Thoracic aorta (tissue), 2 donors: ENCODE results near the gene TNNT3. TPM values are rescaled to one million over a fixed set of nuclear protein-coding genes. Genes with fewer than 3 reads are reported as not detected.

Source experiments
- ATAC-seq: fragments of 150-250 bp; one replicate; pipeline ENCODE4 v1.8.0; 2017; ENCODE audit warnings: low read depth; ENCODE audit not compliant: insufficient number of reproducible peaks, low FRiP score
- DNase-seq: peaks from one replicate; pipeline ENCODE4 v3.0.0-alpha.2; 2020; ENCODE audit warnings: low spot score
- H3K27ac ChIP-seq, 2 donors: fragments of 200-600 bp; sonication (generic); 1 replicate in 1 of 2; 2 replicates in 1 of 2; pipeline ENCODE4 v1.5.1; 2016; ENCODE audit warnings: mild to moderate bottlenecking in 2 of 2, moderate library complexity in 2 of 2
- H3K27me3 ChIP-seq: fragments of 200-600 bp; sonication (generic); replicated peaks from 2 replicates; pipeline ENCODE4 v1.6.0; 2016; ENCODE audit warnings: mild to moderate bottlenecking; ENCODE audit not compliant: insufficient read depth
- H3K36me3 ChIP-seq: fragments of 200-600 bp; sonication (generic); one replicate; pipeline ENCODE4 v1.5.1; 2016
- H3K4me1 ChIP-seq, 2 donors: fragments of 200-600 bp; sonication (generic); 1 replicate in 1 of 2; 2 replicates in 1 of 2; pipeline versions ENCODE4 v1.5.1 to v1.6.0; 2016; ENCODE audit warnings: low read depth in 2 of 2, mild to moderate bottlenecking in 1 of 2; ENCODE audit not compliant: control insufficient read depth in 1 of 2
- H3K4me3 ChIP-seq: fragments of 200-600 bp; sonication (generic); 2 replicates; pipeline ENCODE4 v1.5.1; 2016; ENCODE audit warnings: mild to moderate bottlenecking
- H3K9me3 ChIP-seq: fragments of 200-600 bp; sonication (generic); 2 replicates; pipeline ENCODE4 v1.5.1; 2016
- total RNA-seq, 2 donors: library from RNA; depleted of rRNA; stranded (reverse); fragments of >200 nt; gene quantifications; one replicate each; pipeline versions ENCODE4 v1.1.0 to v1.2.3, GENCODE V29; 2016
- TF ChIP-seq, protein P1 (sequence below): fragments of 200-600 bp; sonication (generic); IDR thresholded peaks from one replicate; pipeline ENCODE4 v1.5.1; 2019; ENCODE audit warnings: antibody characterized with exemption

TNNT3 gene
- total RNA-seq, 2 donors from 2014 or later, result 8.3 to 9.7 TPM

DNA sequence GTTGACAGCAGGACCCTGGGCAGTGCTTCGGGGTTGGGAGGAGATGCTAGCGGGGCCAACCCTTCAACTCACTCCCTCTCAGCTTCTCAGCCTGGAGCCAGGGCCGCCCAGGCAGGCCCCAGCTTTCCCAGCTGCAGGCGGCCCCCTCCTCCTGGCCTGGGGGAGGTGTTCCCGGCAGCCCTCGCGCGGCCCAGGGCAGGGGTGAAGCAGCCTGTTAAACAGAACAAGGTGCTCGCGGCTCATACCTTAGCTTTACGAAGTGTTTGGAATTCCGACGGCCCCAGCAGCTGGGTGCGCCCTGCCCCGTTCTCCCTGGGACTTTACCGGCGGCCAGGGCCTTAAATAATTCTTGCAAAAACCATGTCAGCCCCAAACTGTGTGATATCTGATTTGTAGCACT lies 44.8 kb downstream of the TNNT3 start:
- H3K4me1 ChIP-seq, result no peaks in the 10 kb centered on the region
- H3K4me3 ChIP-seq, result no peak overlapping the region
- no peaks in the 10 kb centered on the region for H3K27me3 ChIP-seq
- DNase-seq (no peak), ATAC-seq (no peak)
- H3K27ac ChIP-seq, result no peak overlapping the region
- no peaks in the 10 kb centered on the region for H3K36me3 ChIP-seq
- no peaks in the 10 kb centered on the region for H3K9me3 ChIP-seq
- TF ChIP-seq, protein P1, sequence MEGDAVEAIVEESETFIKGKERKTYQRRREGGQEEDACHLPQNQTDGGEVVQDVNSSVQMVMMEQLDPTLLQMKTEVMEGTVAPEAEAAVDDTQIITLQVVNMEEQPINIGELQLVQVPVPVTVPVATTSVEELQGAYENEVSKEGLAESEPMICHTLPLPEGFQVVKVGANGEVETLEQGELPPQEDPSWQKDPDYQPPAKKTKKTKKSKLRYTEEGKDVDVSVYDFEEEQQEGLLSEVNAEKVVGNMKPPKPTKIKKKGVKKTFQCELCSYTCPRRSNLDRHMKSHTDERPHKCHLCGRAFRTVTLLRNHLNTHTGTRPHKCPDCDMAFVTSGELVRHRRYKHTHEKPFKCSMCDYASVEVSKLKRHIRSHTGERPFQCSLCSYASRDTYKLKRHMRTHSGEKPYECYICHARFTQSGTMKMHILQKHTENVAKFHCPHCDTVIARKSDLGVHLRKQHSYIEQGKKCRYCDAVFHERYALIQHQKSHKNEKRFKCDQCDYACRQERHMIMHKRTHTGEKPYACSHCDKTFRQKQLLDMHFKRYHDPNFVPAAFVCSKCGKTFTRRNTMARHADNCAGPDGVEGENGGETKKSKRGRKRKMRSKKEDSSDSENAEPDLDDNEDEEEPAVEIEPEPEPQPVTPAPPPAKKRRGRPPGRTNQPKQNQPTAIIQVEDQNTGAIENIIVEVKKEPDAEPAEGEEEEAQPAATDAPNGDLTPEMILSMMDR, result no peak

DNA sequence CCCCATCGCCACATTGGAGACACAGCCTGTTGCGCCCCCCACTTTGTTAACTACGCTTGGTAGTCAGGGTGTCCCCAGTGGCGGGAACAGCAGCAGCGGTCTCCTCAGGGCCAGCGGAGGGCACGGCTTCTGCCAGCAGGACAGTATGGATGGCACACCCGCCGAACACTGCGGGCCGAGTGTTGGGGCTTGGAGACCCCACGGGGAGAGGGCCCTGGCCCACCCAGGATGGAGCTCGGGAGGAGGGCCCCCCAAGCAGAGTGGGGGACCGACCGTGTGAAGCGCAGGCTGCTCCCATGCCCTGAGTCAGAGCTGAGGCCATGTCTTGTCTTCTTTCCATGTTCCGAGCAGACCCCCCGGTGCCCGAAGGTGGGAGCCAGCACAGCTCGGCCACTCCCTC lies 45.5 kb downstream of the TNNT3 start:
- Histone ChIP-seq H3K4me1 (no peaks in the 10 kb centered on the region), H3K4me3 (no peak overlapping the region), H3K9me3 (no peaks in the 10 kb centered on the region), H3K36me3 (no peaks in the 10 kb centered on the region), H3K27me3 (no peaks in the 10 kb centered on the region), H3K27ac (no peak overlapping the region)
- TF ChIP-seq, protein P1, result no peak
- ATAC-seq (no peak), DNase-seq (no peak)

DNA sequence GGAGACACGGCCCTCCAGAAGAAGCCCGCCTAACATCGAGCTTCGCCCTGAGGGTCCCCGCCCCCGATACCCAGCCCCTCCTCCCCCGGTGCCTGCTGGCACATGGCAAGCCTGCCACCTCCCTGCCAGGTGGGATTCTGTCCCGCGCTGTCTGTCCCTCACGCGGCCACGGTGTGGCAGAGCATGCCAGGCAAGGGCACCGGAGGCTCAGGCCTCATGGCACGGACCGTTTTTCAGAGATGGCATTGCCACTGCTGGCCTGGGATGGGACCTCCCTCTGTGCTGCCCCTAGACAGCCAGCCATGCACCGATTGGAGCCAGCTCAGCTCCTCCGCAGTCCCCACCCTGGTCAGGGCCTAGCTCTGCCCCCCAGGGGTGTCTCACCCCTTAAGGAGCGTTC lies 47.0 kb downstream of the TNNT3 start:
- H3K27ac ChIP-seq, result no peak overlapping the region
- DNase-seq (no peak), ATAC-seq (no peak)
- no peaks in the 10 kb centered on the region for H3K27me3 ChIP-seq
- H3K4me3 ChIP-seq, result no peak overlapping the region
- TF ChIP-seq, protein P1, result no peak
- no peaks in the 10 kb centered on the region for H3K9me3 ChIP-seq
- no peaks in the 10 kb centered on the region for H3K36me3 ChIP-seq
- H3K4me1 ChIP-seq, result no peaks in the 10 kb centered on the region

DNA sequence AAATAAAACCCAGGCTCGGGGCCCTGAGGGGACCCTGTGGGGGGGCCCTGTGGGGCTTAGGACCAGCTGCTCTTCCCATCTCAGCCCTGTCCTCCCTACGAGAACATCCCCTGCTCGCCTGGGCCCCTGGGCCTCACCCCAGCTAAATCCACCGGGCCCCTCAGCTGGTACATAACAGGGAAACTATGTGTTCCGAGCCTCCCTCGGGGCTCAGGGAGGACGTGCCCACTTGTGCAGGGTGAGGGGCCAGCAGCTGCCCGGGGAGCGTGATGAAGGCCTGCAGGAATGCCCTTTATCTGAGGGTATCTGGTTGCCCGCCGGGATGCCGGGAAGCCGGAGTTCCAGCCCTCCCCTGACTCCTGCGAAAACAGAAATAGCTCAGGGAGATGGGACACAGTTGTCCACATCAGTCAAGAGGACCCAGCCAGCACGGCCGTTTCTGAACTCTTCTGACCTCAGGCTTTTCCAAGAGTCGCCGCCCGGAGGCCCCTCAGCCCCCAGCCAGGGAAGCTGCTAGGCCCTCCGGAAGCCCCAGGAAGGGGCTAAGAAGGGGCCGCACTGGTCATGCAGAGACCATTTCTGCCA lies 48.2 kb downstream of the TNNT3 start:
- Histone ChIP-seq H3K4me1 (no peaks in the 10 kb centered on the region), H3K27me3 (no peaks in the 10 kb centered on the region), H3K27ac (no peak overlapping the region), H3K4me3 (no peak overlapping the region), H3K9me3 (no peaks in the 10 kb centered on the region), H3K36me3 (no peaks in the 10 kb centered on the region)
- no peak for DNase-seq
- TF ChIP-seq, protein P1, result no peak
- no peak for ATAC-seq

DNA sequence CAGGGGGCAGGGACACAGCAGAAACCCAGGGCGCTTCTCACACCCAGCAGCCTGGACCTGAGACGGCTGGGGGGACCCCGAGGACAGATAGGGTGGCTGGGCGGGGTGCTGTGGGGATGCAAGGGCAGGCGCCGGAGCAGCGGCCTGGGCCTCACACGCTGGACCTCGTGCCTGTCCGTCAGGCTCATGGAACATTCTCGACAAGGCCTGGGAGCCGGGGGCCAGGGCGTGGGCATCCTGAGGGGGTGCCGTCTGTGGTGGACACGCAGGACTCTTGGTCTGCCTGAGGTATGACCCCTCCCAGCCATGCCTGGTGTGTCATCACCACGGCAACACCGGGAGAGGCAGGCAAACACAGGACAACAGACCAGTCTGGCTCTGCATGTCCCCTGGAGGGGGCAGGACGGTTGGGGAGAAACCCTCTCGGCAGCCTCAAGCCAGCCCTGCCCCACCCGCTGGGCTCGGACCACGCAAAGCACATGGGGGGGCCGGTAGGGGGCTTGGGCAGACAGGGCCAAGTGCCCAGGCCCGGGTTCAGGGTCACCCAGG lies 49.0 kb downstream of the TNNT3 start:
- Histone ChIP-seq H3K27ac (no peak overlapping the region), H3K9me3 (no peaks in the 10 kb centered on the region), H3K36me3 (no peaks in the 10 kb centered on the region), H3K4me1 (no peaks in the 10 kb centered on the region), H3K4me3 (no peak overlapping the region), H3K27me3 (no peaks in the 10 kb centered on the region)
- ATAC-seq (no peak), DNase-seq (no peak)
- TF ChIP-seq, protein P1, result no peak
